AG10803 (cell line): ENCODE data around the gene MERTK.

Source experiments
- DNase-seq: peaks from one replicate; pipeline ENCODE4 v3.0.0; 2010; ENCODE audit warnings: low read depth
- H3K4me3 ChIP-seq: 2 replicates; pipeline ENCODE4 v1.5.1; 2011; ENCODE audit warnings: mild to moderate bottlenecking, low read length, control low read depth
- TF ChIP-seq, protein P1 (sequence below): conservative IDR thresholded peaks from 2 replicates; pipeline ENCODE4 v1.5.1; 2011; ENCODE audit warnings: mild to moderate bottlenecking, low read length, control low read depth, inconsistent platforms

Gene MERTK

DNA sequence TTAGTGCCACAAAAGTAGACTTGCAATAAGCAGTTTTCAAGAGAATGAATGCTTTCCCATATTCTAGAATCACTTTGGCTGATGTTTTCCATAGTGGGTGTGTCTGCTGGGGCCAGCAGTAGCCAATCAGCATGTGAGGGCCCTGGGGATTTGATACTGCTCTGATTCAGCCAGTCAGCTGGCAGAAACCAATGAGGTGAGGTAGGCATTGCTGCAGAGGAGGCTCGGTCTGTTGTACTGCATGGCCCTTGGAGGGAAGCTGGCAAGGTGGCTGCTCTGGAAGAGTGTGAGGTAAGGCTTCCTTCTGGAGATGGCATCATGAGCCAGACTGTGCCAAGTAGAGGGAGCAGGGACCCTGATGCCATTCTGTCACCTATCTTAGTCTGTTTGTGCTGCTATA is 179.4 kb downstream of the MERTK start:
- no peak for DNase-seq
- TF ChIP-seq, protein P1, sequence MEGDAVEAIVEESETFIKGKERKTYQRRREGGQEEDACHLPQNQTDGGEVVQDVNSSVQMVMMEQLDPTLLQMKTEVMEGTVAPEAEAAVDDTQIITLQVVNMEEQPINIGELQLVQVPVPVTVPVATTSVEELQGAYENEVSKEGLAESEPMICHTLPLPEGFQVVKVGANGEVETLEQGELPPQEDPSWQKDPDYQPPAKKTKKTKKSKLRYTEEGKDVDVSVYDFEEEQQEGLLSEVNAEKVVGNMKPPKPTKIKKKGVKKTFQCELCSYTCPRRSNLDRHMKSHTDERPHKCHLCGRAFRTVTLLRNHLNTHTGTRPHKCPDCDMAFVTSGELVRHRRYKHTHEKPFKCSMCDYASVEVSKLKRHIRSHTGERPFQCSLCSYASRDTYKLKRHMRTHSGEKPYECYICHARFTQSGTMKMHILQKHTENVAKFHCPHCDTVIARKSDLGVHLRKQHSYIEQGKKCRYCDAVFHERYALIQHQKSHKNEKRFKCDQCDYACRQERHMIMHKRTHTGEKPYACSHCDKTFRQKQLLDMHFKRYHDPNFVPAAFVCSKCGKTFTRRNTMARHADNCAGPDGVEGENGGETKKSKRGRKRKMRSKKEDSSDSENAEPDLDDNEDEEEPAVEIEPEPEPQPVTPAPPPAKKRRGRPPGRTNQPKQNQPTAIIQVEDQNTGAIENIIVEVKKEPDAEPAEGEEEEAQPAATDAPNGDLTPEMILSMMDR = no peak
- no peak overlapping the region for H3K4me3 ChIP-seq
